ENCODE data around the gene SPECC1L. TPM values are rescaled to one million over a fixed set of nuclear protein-coding genes. Genes with fewer than 3 reads are reported as not detected.

SPECC1L gene
- total RNA-seq, 1 experiment from 2014 or later = 52.2 TPM

DNA sequence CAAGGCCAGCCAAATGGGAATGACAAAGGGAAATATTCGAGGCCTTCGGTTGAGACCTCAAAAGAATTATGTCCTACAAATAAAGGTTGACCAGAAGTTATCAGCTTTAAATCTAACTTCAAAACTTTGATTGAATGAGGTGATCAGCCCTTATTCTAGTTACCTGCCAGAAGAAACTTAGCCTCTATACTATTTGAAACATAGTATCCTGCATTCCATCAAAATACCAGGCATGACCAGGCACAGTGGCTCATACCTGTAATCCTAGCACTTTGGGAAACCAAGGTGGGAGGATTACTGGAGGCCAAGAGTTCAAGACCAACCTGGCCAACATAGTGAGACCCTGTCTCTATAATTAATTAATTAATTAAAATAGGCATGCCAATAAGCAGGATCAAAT, 112.4 kb downstream of the SPECC1L start:
- H3K4me3 Mint-ChIP-seq (ENCODE audit: low read depth, unreplicated experiment) = no peak overlapping the region
- no TSS peak for BruUV-seq (replicated peaks)
- H3K36me3 Mint-ChIP-seq (ENCODE audit: insufficient read depth, unreplicated experiment) = peaks cover 5% of the 10 kb centered on the region
- H3K9me3 Mint-ChIP-seq (ENCODE audit: low read depth, unreplicated experiment) = no peaks in the 10 kb centered on the region
- no peak overlapping the region for H3K27ac Mint-ChIP-seq (ENCODE audit: unreplicated experiment)
- DNase-seq = no peak
- TF ChIP-seq CTCF (IDR thresholded peaks at IDR 0.05; ENCODE audit: unreplicated experiment) = no peak
- H3K27me3 Mint-ChIP-seq (ENCODE audit: unreplicated experiment) = no peaks in the 10 kb centered on the region
- intact Hi-C loops (cut with micrococcal nuclease; ENCODE audit: unreplicated experiment) = no loop called here
- CTCF ChIA-PET = no interaction called here
- no peaks in the 10 kb centered on the region for H3K4me1 Mint-ChIP-seq (ENCODE audit: low read depth, unreplicated experiment)

GRCh38 chr22:24384131-24384530, 113.5 kb downstream of the SPECC1L start:
- no peaks in the 10 kb centered on the region for H3K27me3 Mint-ChIP-seq (ENCODE audit: unreplicated experiment)
- DNase-seq = no peak
- no peaks in the 10 kb centered on the region for H3K9me3 Mint-ChIP-seq (ENCODE audit: low read depth, unreplicated experiment)
- no peak overlapping the region for H3K4me3 Mint-ChIP-seq (ENCODE audit: low read depth, unreplicated experiment)
- no peak overlapping the region for H3K27ac Mint-ChIP-seq (ENCODE audit: unreplicated experiment)
- CTCF ChIA-PET = interaction anchor here (1.1 kb wide), 1 partner anchor 19 kb away, joined by 3 read pairs; no protein-coding TSS in a partner anchor
- intact Hi-C loops (cut with micrococcal nuclease; ENCODE audit: unreplicated experiment) = no loop called here
- H3K4me1 Mint-ChIP-seq (ENCODE audit: low read depth, unreplicated experiment) = no peaks in the 10 kb centered on the region
- BruUV-seq (replicated peaks) = no TSS peak
- TF ChIP-seq CTCF (IDR thresholded peaks at IDR 0.05; ENCODE audit: unreplicated experiment) = no peak
- peaks cover 6% of the 10 kb centered on the region for H3K36me3 Mint-ChIP-seq (ENCODE audit: insufficient read depth, unreplicated experiment)

- H3K4me1 Mint-ChIP-seq (ENCODE audit: low read depth, unreplicated experiment) = no peaks in the 10 kb centered on the region
Observed at GRCh38 chr22:24386937-24387471, 116.4 kb downstream of the SPECC1L start.

GRCh38 chr22:24389680-24390079, 119.0 kb downstream of the SPECC1L start:
- DNase-seq = no peak
- CTCF ChIA-PET = interaction anchor here (0.7 kb wide), 1 partner anchor 201 kb away, joined by 3 read pairs; no protein-coding TSS in a partner anchor
- no peaks in the 10 kb centered on the region for H3K4me1 Mint-ChIP-seq (ENCODE audit: low read depth, unreplicated experiment)

More at GRCh38 chr22:24386937-24387471, 116.4 kb downstream of the SPECC1L start:
- CTCF ChIA-PET = no interaction called here
- no peaks in the 10 kb centered on the region for H3K27me3 Mint-ChIP-seq (ENCODE audit: unreplicated experiment)
- intact Hi-C loops (cut with micrococcal nuclease; ENCODE audit: unreplicated experiment) = no loop called here
- no peaks in the 10 kb centered on the region for H3K9me3 Mint-ChIP-seq (ENCODE audit: low read depth, unreplicated experiment)
- H3K36me3 Mint-ChIP-seq (ENCODE audit: insufficient read depth, unreplicated experiment) = peaks cover 6% of the 10 kb centered on the region
- H3K27ac Mint-ChIP-seq (ENCODE audit: unreplicated experiment) = no peak overlapping the region
- no TSS peak for BruUV-seq (replicated peaks)
- DNase-seq = no peak
- H3K4me3 Mint-ChIP-seq (ENCODE audit: low read depth, unreplicated experiment) = no peak overlapping the region
- TF ChIP-seq CTCF (IDR thresholded peaks at IDR 0.05; ENCODE audit: unreplicated experiment) = no peak

More at GRCh38 chr22:24389680-24390079, 119.0 kb downstream of the SPECC1L start:
- BruUV-seq (replicated peaks) = no TSS peak
- Mint-ChIP-seq H3K4me3 (ENCODE audit: low read depth, unreplicated experiment) (no peak overlapping the region), H3K9me3 (ENCODE audit: low read depth, unreplicated experiment) (no peaks in the 10 kb centered on the region), H3K27me3 (ENCODE audit: unreplicated experiment) (no peaks in the 10 kb centered on the region), H3K36me3 (ENCODE audit: insufficient read depth, unreplicated experiment) (peaks cover 11% of the 10 kb centered on the region), H3K27ac (ENCODE audit: unreplicated experiment) (no peak overlapping the region)
- intact Hi-C loops (cut with micrococcal nuclease; ENCODE audit: unreplicated experiment) = no loop called here
- TF ChIP-seq CTCF (IDR thresholded peaks at IDR 0.05; ENCODE audit: unreplicated experiment) = no peak

All from Calu3 (cell line).